B cell (primary cell): ENCODE measurements around the gene SMARCD2. TPM values are rescaled to one million over a fixed set of nuclear protein-coding genes. Genes with fewer than 3 reads are reported as not detected.

ENCODE experiments used
- ATAC-seq: fragments of 200-7000 bp; cut with Tn5 transposase; one replicate; pipeline ENCODE4 v1.10.0; 2021; ENCODE audit warnings: low read depth, mild to moderate bottlenecking, moderate number of reproducible peaks, moderate library complexity
- CTCF ChIA-PET: fragments of 350-600 bp; sonication (Branson Sonifier 250); formaldehyde crosslinking; loops from one replicate; lab custom pipeline; 2021; ENCODE audit warnings: antibody characterized with exemption, inconsistent platforms; lab: Charles Lee
- POLR2A ChIA-PET: fragments of 350-600 bp; sonication (Branson Sonifier 250); formaldehyde crosslinking; loops from one replicate; lab custom pipeline; 2021; ENCODE audit warnings: antibody characterized with exemption; lab: Charles Lee
- DNase-seq: peaks from one replicate; pipeline ENCODE4 v3.0.0; 2013
- H2AFZ ChIP-seq: 2 replicates; pipeline ENCODE4 v1.6.1; 2012; ENCODE audit warnings: mild to moderate bottlenecking, low read depth, low read length; ENCODE audit not compliant: insufficient read depth, poor library complexity, severe bottlenecking
- H3K27ac ChIP-seq, 2 donors: 1 replicate in 1 of 2; 2 replicates in 1 of 2; pipeline ENCODE4 v1.5.1; 2012 to 2013; ENCODE audit warnings: low read length in 2 of 2, mild to moderate bottlenecking in 2 of 2, moderate library complexity in 1 of 2
- H3K27me3 ChIP-seq, 4 experiments: fragments of 200-600 bp in 1 of 4; sonication (generic) in 1 of 4; replicated peaks in 1 of 4; 1 replicate in 2 of 4; 2 replicates in 2 of 4; pipeline versions ENCODE4 v1.6.1 to v1.7.0; 2013 to 2016; ENCODE audit warnings: low read length in 3 of 4, mild to moderate bottlenecking in 2 of 4, mixed read lengths in 1 of 4, moderate library complexity in 1 of 4; ENCODE audit not compliant: insufficient read depth in 4 of 4, control insufficient read depth in 3 of 4; ENCODE audit errors: control extremely low read depth in 1 of 4
- H3K36me3 ChIP-seq, 2 experiments: replicated peaks in 1 of 2; 1 replicate in 1 of 2; 2 replicates in 1 of 2; pipeline versions ENCODE4 v1.6.1 to v1.7.1; 2013; ENCODE audit warnings: low read length in 1 of 2; ENCODE audit not compliant: insufficient read depth in 2 of 2, control insufficient read depth in 1 of 2; ENCODE audit errors: control extremely low read depth in 1 of 2, extremely low read depth in 1 of 2
- H3K4me1 ChIP-seq, 2 donors: fragments of 200-600 bp in 1 of 2; sonication (generic) in 1 of 2; 1 replicate in 1 of 2; 2 replicates in 1 of 2; pipeline versions ENCODE4 v1.5.1 to v1.6.1; 2013 to 2017; ENCODE audit warnings: low read length in 2 of 2; ENCODE audit not compliant: control insufficient read depth in 2 of 2, insufficient read depth in 2 of 2
- H3K4me2 ChIP-seq: replicated peaks from 2 replicates; pipeline ENCODE3; 2012; ENCODE audit warnings: mild to moderate bottlenecking, low read depth, low read length; ENCODE audit not compliant: poor library complexity, severe bottlenecking
- H3K4me3 ChIP-seq, 5 experiments: fragments of 200-600 bp in 1 of 5; sonication (generic) in 1 of 5; 1 replicate in 3 of 5; 2 replicates in 2 of 5; pipeline versions ENCODE4 v1.5.1 to v1.7.0; 2011 to 2016; ENCODE audit warnings: low read length in 4 of 5, mild to moderate bottlenecking in 4 of 5, low read depth in 2 of 5, control low read depth in 1 of 5, moderate library complexity in 1 of 5; ENCODE audit not compliant: insufficient read depth in 1 of 5; ENCODE audit errors: control extremely low read depth in 1 of 5, extremely low read depth in 1 of 5
- H3K79me2 ChIP-seq: fragments of 200-600 bp; sonication (generic); one replicate; pipeline ENCODE4 v1.6.0; 2016; ENCODE audit warnings: low read length; ENCODE audit not compliant: control insufficient read depth, insufficient read depth
- H3K9ac ChIP-seq: fragments of 200-600 bp; sonication (generic); 2 replicates; pipeline ENCODE4 v1.6.1; 2017; ENCODE audit warnings: mild to moderate bottlenecking, low read length, moderate library complexity
- H3K9me3 ChIP-seq, 3 donors: one replicate each; pipeline versions ENCODE4 v1.6.1 to v1.7.1; 2013; ENCODE audit warnings: low read length in 2 of 3; ENCODE audit not compliant: control insufficient read depth in 2 of 3, insufficient read depth in 1 of 3; ENCODE audit errors: control extremely low read depth in 1 of 3
- H4K20me1 ChIP-seq: 2 replicates; pipeline ENCODE4 v1.6.0; 2012; ENCODE audit warnings: mild to moderate bottlenecking, low read length; ENCODE audit not compliant: insufficient read depth, control insufficient read depth, poor library complexity, severe bottlenecking
- H3K27ac Mint-ChIP-seq: one replicate; pipeline ENCODE4 v1.8.0; 2021; ENCODE audit warnings: mixed read lengths
- H3K27me3 Mint-ChIP-seq: one replicate; pipeline ENCODE4 v1.8.0; 2021; ENCODE audit warnings: mixed read lengths
- H3K4me1 Mint-ChIP-seq: one replicate; pipeline ENCODE4 v1.8.0; 2021; ENCODE audit warnings: mixed read lengths
- H3K4me3 Mint-ChIP-seq: one replicate; pipeline ENCODE4 v1.8.0; 2021; ENCODE audit warnings: mixed read lengths
- H3K9me3 Mint-ChIP-seq: one replicate; pipeline ENCODE4 v1.8.0; 2022; ENCODE audit warnings: mixed read lengths; ENCODE audit not compliant: insufficient read depth
- CTCF ChIP-seq: fragments of 200-600 bp; IDR thresholded peaks from one replicate; pipeline ENCODE4 v1.8.0; 2022; ENCODE audit warnings: antibody characterized with exemption, mild to moderate bottlenecking
- EZH2 ChIP-seq: IDR thresholded peaks from 2 replicates; pipeline ENCODE4 v1.6.1; 2012; ENCODE audit warnings: borderline replicate concordance, low read depth, mild to moderate bottlenecking, moderate library complexity, low read length; ENCODE audit not compliant: insufficient read depth, poor library complexity, severe bottlenecking
- whole genome bisulfite sequencing: methylation state at CpG from one replicate; pipeline ENCODE4 v1.1.5; 2013; ENCODE audit warnings: missing lambda C conversion rate; ENCODE audit not compliant: insufficient coverage; 5-methylcytosine and 5-hydroxymethylcytosine counted together
- intact Hi-C: fragments of 100-400 bp; cut with micrococcal nuclease; formaldehyde crosslinking; loops from one replicate; pipeline ENCODE4 v1.10.0; 2022
- polyA plus RNA-seq: library from polyadenylated mRNA; depleted of rRNA; stranded (reverse); fragments of >200 nt; gene quantifications from 2 replicates; pipeline ENCODE4 v1.2.3, GENCODE V29; 2012
- total RNA-seq, 2 donors: library from RNA; stranded (reverse); fragments of 120-200 nt in 1 of 2; gene quantifications; 1 replicate in 1 of 2; 2 replicates in 1 of 2; pipeline versions ENCODE4 v1.2.3 to v1.2.4, GENCODE V29; 2013 to 2022

SMARCD2 gene
- total and polyA plus RNA-seq, 2 donors (not counting 1 experiment from before 2014, with no cell fraction given), result 60.6 to 124 TPM

- intact Hi-C loops, result loop anchor here (5.0 kb wide), 1 partner anchor 411 kb away; no protein-coding TSS in a partner anchor
- Mint-ChIP-seq H3K4me3 (no peak overlapping the region), H3K9me3 (no peaks in the 10 kb centered on the region), H3K4me1 (peaks cover 47% of the 10 kb centered on the region), H3K27ac (peak overlapping the region; percentile 59), H3K27me3 (no peaks in the 10 kb centered on the region)
- ChIA-PET CTCF (interaction anchor here (0.6 to 2.2 kb wide), 5 partner anchors 9 to 71 kb away, joined by 3 to 15 read pairs (median 4); no protein-coding TSS in a partner anchor), POLR2A (interaction anchor here (0.5 to 0.9 kb wide), 3 partner anchors 8 to 64 kb away, joined by 4 to 9 read pairs (median 8); partner anchors contain the start of genes CCDC47 and DDX42)
- ATAC-seq (no peak), DNase-seq (no peak)
- Histone ChIP-seq H3K4me3 (no peak overlapping the region), H4K20me1 (peaks cover 72% of the 10 kb centered on the region), H3K79me2 (peaks cover 69% of the 10 kb centered on the region), H3K36me3 (peaks cover 2 to 46% of the 10 kb centered on the region in 2 experiments), H3K4me2 (peak overlapping the region; percentile 62), H2AFZ (no peak overlapping the region), H3K9me3 (no peaks in the 10 kb centered on the region), H3K27ac (peak overlapping the region; percentile 6 to 45), H3K27me3 (no peaks in the 10 kb centered on the region), H3K4me1 (peaks cover 39 to 51% of the 10 kb centered on the region in 2 donors), H3K9ac (no peak overlapping the region)
- WGBS, result 100% methylated on average over 2 of the region's 5 CpGs
- TF ChIP-seq EZH2 (no peak), CTCF (no peak)
These were observed 4.4 kb downstream of the SMARCD2 start for GRCh38 chr17:63837962-63838600.

GRCh38 chr17:63837480-63837879, 5.0 kb downstream of the SMARCD2 start:
- Histone ChIP-seq H3K4me2 (no peak overlapping the region), H3K9ac (no peak overlapping the region), H3K4me1 (peaks cover 39 to 51% of the 10 kb centered on the region in 2 donors), H3K4me3 (no peak overlapping the region), H3K27me3 (no peaks in the 10 kb centered on the region), H3K27ac (no peak overlapping the region), H3K36me3 (peaks cover 2 to 52% of the 10 kb centered on the region in 2 experiments), H3K79me2 (peaks cover 67% of the 10 kb centered on the region), H3K9me3 (no peaks in the 10 kb centered on the region), H2AFZ (no peak overlapping the region), H4K20me1 (peaks cover 72% of the 10 kb centered on the region)
- H3K27ac Mint-ChIP-seq, result no peak overlapping the region
- no peaks in the 10 kb centered on the region for H3K9me3 Mint-ChIP-seq
- ChIA-PET CTCF (interaction anchor here (0.6 to 2.2 kb wide), 3 partner anchors 9 to 27 kb away, joined by 3 to 15 read pairs (median 9); no protein-coding TSS in a partner anchor), POLR2A (interaction anchor here (0.5 kb wide), 1 partner anchor 15 kb away, joined by 9 read pairs; no protein-coding TSS in a partner anchor)
- DNase-seq, result no peak
- no peak for ATAC-seq
- H3K4me3 Mint-ChIP-seq, result no peak overlapping the region
- H3K27me3 Mint-ChIP-seq, result no peaks in the 10 kb centered on the region
- H3K4me1 Mint-ChIP-seq, result peaks cover 47% of the 10 kb centered on the region
- TF ChIP-seq EZH2, result no peak
- TF ChIP-seq CTCF, result no peak
- intact Hi-C loops, result loop anchor here (5.0 kb wide), 1 partner anchor 410 kb away; no protein-coding TSS in a partner anchor
- WGBS, result 93% methylated on average over 12 of the region's 12 CpGs
